HepG2 (cell line): ENCODE measurements around the gene PEA15. TPM values are rescaled to one million over a fixed set of nuclear protein-coding genes. Genes with fewer than 3 reads are reported as not detected.
A peak's percentile ranks its signal among the peaks of the same experiment; 100 is the strongest.

ENCODE experiments used
- ARID4A ChIP-seq: sonication (generic); formaldehyde crosslinking; IDR thresholded peaks from 2 replicates; pipeline ENCODE4 v1.5.0; 2020; ENCODE audit warnings: mild to moderate bottlenecking, missing genetic modification reagents, borderline replicate concordance
- ASH2L ChIP-seq: fragments of 300-600, 200-600 bp; sonication (generic); IDR thresholded peaks from 2 replicates; pipeline ENCODE4 v1.7.0; 2017; ENCODE audit warnings: low read depth, mild to moderate bottlenecking, moderate library complexity, mixed read lengths, low read length; ENCODE audit not compliant: insufficient read length
- ATAD3A ChIP-seq: sonication (generic); formaldehyde crosslinking; IDR thresholded peaks from 2 replicates; pipeline ENCODE4 v1.4.0; 2020; ENCODE audit warnings: missing genetic modification reagents
- ATF1 ChIP-seq: IDR thresholded peaks from 2 replicates; pipeline ENCODE4 v1.6.1; 2016; ENCODE audit warnings: mild to moderate bottlenecking, control low read depth
- DMAP1 ChIP-seq: IDR thresholded peaks from 2 replicates; pipeline ENCODE4 v1.6.1; 2016
- ELF3 ChIP-seq: IDR thresholded peaks from 2 replicates; pipeline ENCODE4 v1.6.1; 2016; ENCODE audit warnings: missing genetic modification reagents, missing compliant biosample characterization
- FOSL2 ChIP-seq: sonication (generic); formaldehyde crosslinking; IDR thresholded peaks from 2 replicates; pipeline ENCODE4 v1.4.0; 2020; ENCODE audit warnings: missing genetic modification reagents
- FOXO1 ChIP-seq: sonication (generic); formaldehyde crosslinking; IDR thresholded peaks from 2 replicates; pipeline ENCODE4 v1.4.0; 2020; ENCODE audit warnings: missing genetic modification reagents
- HMGXB4 ChIP-seq, 2 experiments: sonication (generic) in 1 of 2; formaldehyde crosslinking in 1 of 2; IDR thresholded peaks; 2 replicates each; pipeline versions ENCODE4 v1.4.0 to v1.6.1; 2018 to 2020; ENCODE audit warnings: missing genetic modification reagents in 2 of 2, borderline replicate concordance in 1 of 2, low read depth in 1 of 2, mild to moderate bottlenecking in 1 of 2, missing biosample characterization in 1 of 2
- JARID2 ChIP-seq: sonication (generic); formaldehyde crosslinking; IDR thresholded peaks from 2 replicates; pipeline ENCODE4 v1.8.1; 2023; ENCODE audit warnings: missing genetic modification reagents, inconsistent platforms; ENCODE audit not compliant: insufficient replicate concordance
- KMT2A ChIP-seq: sonication (generic); formaldehyde crosslinking; IDR thresholded peaks from 2 replicates; pipeline ENCODE4 v1.4.0; 2020; ENCODE audit warnings: missing genetic modification reagents
- KMT2B ChIP-seq: IDR thresholded peaks from 2 replicates; pipeline ENCODE4 v1.6.1; 2016; ENCODE audit warnings: missing genetic modification reagents, missing compliant biosample characterization
- MEF2D ChIP-seq: sonication (generic); formaldehyde crosslinking; IDR thresholded peaks from 2 replicates; pipeline ENCODE4 v1.5.1; 2020; ENCODE audit warnings: mild to moderate bottlenecking, missing genetic modification reagents
- RCOR2 ChIP-seq: IDR thresholded peaks from 2 replicates; pipeline ENCODE4 v1.6.1; 2016; ENCODE audit warnings: missing biosample characterization, missing genetic modification reagents
- SMC3 ChIP-seq: IDR thresholded peaks from 2 replicates; pipeline ENCODE4 v1.6.1; 2011; ENCODE audit warnings: low read length, improper control_type of control experiment
- TFAP4 ChIP-seq: sonication (generic); IDR thresholded peaks from 2 replicates; pipeline ENCODE4 v1.6.1; 2016; ENCODE audit warnings: low read depth, borderline replicate concordance
- THYN1 ChIP-seq: sonication (generic); formaldehyde crosslinking; IDR thresholded peaks from 2 replicates; pipeline ENCODE4 v1.8.1; 2023; ENCODE audit warnings: low read depth, mild to moderate bottlenecking, moderate library complexity, missing genetic modification reagents, borderline replicate concordance
- ZC3H4 ChIP-seq: sonication (generic); formaldehyde crosslinking; IDR thresholded peaks from 2 replicates; pipeline ENCODE4 v1.4.0; 2020; ENCODE audit warnings: missing genetic modification reagents, borderline replicate concordance
- ZNF101 ChIP-seq: sonication (generic); formaldehyde crosslinking; IDR thresholded peaks from 2 replicates; pipeline ENCODE4 v1.4.0; 2020; ENCODE audit warnings: mild to moderate bottlenecking, low read depth, missing genetic modification reagents, borderline replicate concordance
- ZNF382 ChIP-seq: sonication (generic); formaldehyde crosslinking; IDR thresholded peaks from 2 replicates; pipeline ENCODE4 v1.5.0; 2020; ENCODE audit warnings: missing genetic modification reagents, mild to moderate bottlenecking, borderline replicate concordance
- ZNF441 ChIP-seq: sonication (generic); formaldehyde crosslinking; IDR thresholded peaks from 2 replicates; pipeline ENCODE4 v1.7.0; 2021; ENCODE audit warnings: missing genetic modification reagents, borderline replicate concordance
- ZNF782 ChIP-seq: sonication (generic); formaldehyde crosslinking; IDR thresholded peaks from 2 replicates; pipeline ENCODE4 v1.4.0; 2020; ENCODE audit warnings: missing genetic modification reagents, mild to moderate bottlenecking, borderline replicate concordance
- polyA plus RNA-seq, 8 experiments: library from polyadenylated mRNA; depleted of rRNA in 3 of 8; stranded (reverse) in 7 of 8; unstranded in 1 of 8; fragments of >200 nt; fragmentation: Illumina TruSeq in 4 of 8; extraction: Trizol in 4 of 8; gene quantifications; 2 replicates each; pipeline versions ENCODE4 v1.2.1 to v1.2.3, GENCODE V29; 2011 to 2016; ENCODE audit warnings: low read depth in 4 of 8, missing spikeins in 1 of 8, mixed read lengths in 1 of 8; ENCODE audit not compliant: insufficient read depth in 1 of 8
- total RNA-seq, 5 experiments: library from RNA; depleted of rRNA; stranded (reverse); fragments of >200 nt; fragmentation: Illumina TruSeq; extraction: Trizol; gene quantifications; 2 replicates each; pipeline ENCODE4 v1.2.3, GENCODE V29; 2016; ENCODE audit warnings: low read depth in 1 of 5

Gene PEA15
- total and polyA plus RNA-seq, 2 of the 13 experiments (the other 11 are each of a cell fraction or from before 2014, with no cell fraction given), result 12.1 to 35.2 TPM

- TF ChIP-seq KMT2B (CRISPR knock-in tag), result no peak; the same call in 1 of the 2 replicates
- TF ChIP-seq ZNF782 (CRISPR knock-in tag), result no peak
- no peak for TF ChIP-seq ATAD3A (CRISPR knock-in tag)
- no peak for TF ChIP-seq ZNF382 (CRISPR knock-in tag)
- no peak for TF ChIP-seq THYN1 (CRISPR knock-in tag)
- peak; percentile 48; the same call in 1 of the 2 replicates for TF ChIP-seq ZNF441 (CRISPR knock-in tag)
- TF ChIP-seq RCOR2 (CRISPR knock-in tag), result no peak
- TF ChIP-seq ATF1 (CRISPR knock-in tag), result no peak
- TF ChIP-seq HMGXB4 (CRISPR knock-in tag; IDR thresholded peaks at IDR 0.05; ENCODE audit: borderline replicate concordance in 1 of 2, low read depth in 1 of 2), result peak in 1 of 2 experiments; percentile 61; a peak in 2 of 4 replicates
- no peak for TF ChIP-seq KMT2A (CRISPR knock-in tag)
- TF ChIP-seq ZNF101 (CRISPR knock-in tag), result 0 out of 2 replicates have a peak, but pooled peaks have one; percentile 44
- no peak for TF ChIP-seq FOSL2 (CRISPR knock-in tag)
- TF ChIP-seq ASH2L, result peak; percentile 65
- TF ChIP-seq MEF2D (CRISPR knock-in tag), result no peak
- peak; percentile 87 for TF ChIP-seq SMC3
- no peak; the same call in 1 of the 2 replicates for TF ChIP-seq FOXO1
- peak; percentile 45; the same call in 1 of the 2 replicates for TF ChIP-seq DMAP1
- TF ChIP-seq ZC3H4 (CRISPR knock-in tag), result no peak
- peak; percentile 40; the same call in 1 of the 2 replicates for TF ChIP-seq TFAP4
- TF ChIP-seq ELF3 (CRISPR knock-in tag), result no peak
- peak; percentile 44; the same call in 1 of the 2 replicates for TF ChIP-seq ARID4A (CRISPR knock-in tag)
- TF ChIP-seq JARID2 (CRISPR knock-in tag), result no peak
These were observed 11.9 kb upstream of the PEA15 start (continued) for GRCh38 chr1:160193091-160193819.
